AG09309 (cell line): ENCODE data around the gene IMMP2L.

Source experiments
- DNase-seq: peaks from one replicate; pipeline ENCODE4 v3.0.0-alpha.2; 2010; ENCODE audit warnings: low read depth
- H3K4me3 ChIP-seq: 2 replicates; pipeline ENCODE4 v1.5.1; 2011; ENCODE audit warnings: mild to moderate bottlenecking, low read depth, low read length, moderate library complexity; ENCODE audit not compliant: control insufficient read depth
- CTCF ChIP-seq: IDR thresholded peaks from 2 replicates; pipeline ENCODE4 v1.5.1; 2011; ENCODE audit warnings: mild to moderate bottlenecking, low read depth, low read length, inconsistent platforms; ENCODE audit not compliant: insufficient read depth, control insufficient read depth; ENCODE audit errors: missing control alignments

The IMMP2L gene

GRCh38 chr7:110973196-110973990 lies 588.9 kb downstream of the IMMP2L start:
- no peak for TF ChIP-seq CTCF
- H3K4me3 ChIP-seq = no peak overlapping the region
- DNase-seq = no peak

- TF ChIP-seq CTCF = no peak
- no peak for DNase-seq
- no peak overlapping the region for H3K4me3 ChIP-seq
Measured at GRCh38 chr7:110964775-110965174, 597.5 kb downstream of the IMMP2L start.

GRCh38 chr7:110962826-110963225 lies 599.5 kb downstream of the IMMP2L start:
- no peak overlapping the region for H3K4me3 ChIP-seq
- TF ChIP-seq CTCF = no peak
- DNase-seq = no peak

- no peak for TF ChIP-seq CTCF
- H3K4me3 ChIP-seq = no peak overlapping the region
- no peak for DNase-seq
Measured at GRCh38 chr7:110962374-110962773, 599.9 kb downstream of the IMMP2L start.

GRCh38 chr7:110960811-110961210 lies 601.5 kb downstream of the IMMP2L start:
- no peak for TF ChIP-seq CTCF

GRCh38 chr7:110948280-110948679 lies 614.0 kb downstream of the IMMP2L start:
- no peak overlapping the region for H3K4me3 ChIP-seq
- no peak for DNase-seq
- TF ChIP-seq CTCF = no peak

More at GRCh38 chr7:110960811-110961210, 601.5 kb downstream of the IMMP2L start:
- DNase-seq = no peak
- no peak overlapping the region for H3K4me3 ChIP-seq
